Activated naive CD8-positive, alpha-beta T cell treated with anti-CD3 and anti-CD28 coated beads for 36 hours (primary cell): ENCODE data around the gene CPLX3. TPM values are rescaled to one million over a fixed set of nuclear protein-coding genes. Genes with fewer than 3 reads are reported as not detected.

ENCODE experiments used
- DNase-seq: peaks from one replicate; pipeline ENCODE4 v3.0.0; 2021
- H3K27ac Mint-ChIP-seq: one replicate; pipeline ENCODE4 v1.8.0; 2022; ENCODE audit warnings: mild to moderate bottlenecking, moderate library complexity, mixed read lengths
- H3K27me3 Mint-ChIP-seq: one replicate; pipeline ENCODE4 v1.8.0; 2022; ENCODE audit warnings: mild to moderate bottlenecking, mixed read lengths
- H3K36me3 Mint-ChIP-seq: one replicate; pipeline ENCODE4 v1.8.0; 2021; ENCODE audit warnings: mild to moderate bottlenecking, mixed read lengths
- H3K4me1 Mint-ChIP-seq: one replicate; pipeline ENCODE4 v1.8.0; 2021; ENCODE audit warnings: mixed read lengths
- H3K4me3 Mint-ChIP-seq: one replicate; pipeline ENCODE4 v1.8.0; 2022; ENCODE audit warnings: mild to moderate bottlenecking, moderate library complexity, mixed read lengths
- H3K9me3 Mint-ChIP-seq: one replicate; pipeline ENCODE4 v1.8.0; 2022; ENCODE audit warnings: mixed read lengths
- total RNA-seq, 2 experiments: library from RNA; stranded (reverse); gene quantifications; one replicate each; pipeline ENCODE4 v1.2.3, GENCODE V29; 2021

CPLX3 gene
- total RNA-seq, 2 experiments from 2014 or later = 0.19 TPM; not detected in 1

DNA sequence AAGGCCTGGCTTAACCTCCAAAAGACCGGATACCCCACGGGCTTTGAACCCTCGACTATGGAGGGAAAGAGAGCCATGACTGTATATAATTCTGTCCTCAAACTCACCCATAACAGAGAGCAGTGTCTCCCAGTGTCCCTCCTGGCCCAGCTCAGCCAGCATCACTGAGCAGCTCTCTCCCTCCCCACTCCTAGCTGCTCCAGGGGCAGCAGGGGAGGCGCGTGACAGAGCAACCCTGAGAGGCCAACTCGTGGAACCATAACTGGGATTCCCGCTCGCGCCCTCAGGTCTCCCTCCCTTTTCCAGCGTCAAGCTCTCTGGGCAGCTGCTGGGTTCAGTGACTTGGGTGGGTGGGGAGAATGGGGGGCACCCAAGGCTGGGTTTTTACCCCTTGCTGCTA is 561 bp upstream of the CPLX3 start:
- no peak for DNase-seq
- no peaks in the 10 kb centered on the region for H3K4me1 Mint-ChIP-seq
- no peaks in the 10 kb centered on the region for H3K9me3 Mint-ChIP-seq
- H3K27ac Mint-ChIP-seq = no peak overlapping the region
- no peak overlapping the region for H3K4me3 Mint-ChIP-seq
- no peaks in the 10 kb centered on the region for H3K36me3 Mint-ChIP-seq
- H3K27me3 Mint-ChIP-seq = peaks cover 36% of the 10 kb centered on the region

DNA sequence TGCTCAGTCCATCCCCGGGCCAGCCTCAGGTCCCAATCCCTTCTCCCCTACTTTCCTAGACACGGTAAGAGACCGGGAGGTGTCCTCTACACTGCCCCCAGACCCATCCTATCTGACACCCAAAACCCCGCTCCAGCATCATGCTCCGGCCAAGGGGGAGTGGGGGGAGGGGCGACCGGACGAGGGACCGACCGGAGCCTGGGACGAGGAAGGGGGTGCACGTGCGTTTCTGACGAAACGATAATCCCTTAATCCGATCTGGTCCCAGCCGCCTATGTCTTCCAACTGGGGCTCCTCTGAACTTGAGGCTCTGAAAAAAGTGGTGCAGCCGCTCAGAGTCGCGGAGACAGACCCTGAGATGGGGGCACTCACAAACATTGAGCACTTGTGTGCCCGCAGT is 494 bp downstream of the CPLX3 start:
- Mint-ChIP-seq H3K36me3 (no peaks in the 10 kb centered on the region), H3K27me3 (peaks cover 36% of the 10 kb centered on the region), H3K27ac (no peak overlapping the region), H3K4me3 (no peak overlapping the region), H3K9me3 (no peaks in the 10 kb centered on the region), H3K4me1 (no peaks in the 10 kb centered on the region)
- no peak for DNase-seq

DNA sequence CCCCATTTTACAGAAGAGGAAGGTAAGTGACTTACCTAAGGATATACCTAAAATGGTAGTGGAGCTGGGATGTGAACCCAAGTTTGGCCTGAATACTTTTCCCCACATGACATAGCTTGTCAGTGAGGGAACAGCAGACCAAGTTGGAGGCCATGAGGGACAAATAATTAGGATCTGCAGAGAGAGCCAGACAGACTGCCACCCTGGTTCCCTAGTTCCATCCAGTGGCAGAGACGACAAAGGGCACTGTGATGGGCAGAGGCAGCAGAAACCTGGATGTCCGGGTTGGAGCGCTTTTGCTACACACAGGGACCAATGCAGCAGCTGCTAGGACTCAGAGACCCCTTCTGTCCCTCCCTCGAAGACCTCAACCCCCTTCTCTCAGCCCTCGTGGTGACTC is 1.2 kb downstream of the CPLX3 start:
- H3K27ac Mint-ChIP-seq = no peak overlapping the region
- H3K9me3 Mint-ChIP-seq = no peaks in the 10 kb centered on the region
- H3K27me3 Mint-ChIP-seq = peaks cover 36% of the 10 kb centered on the region
- H3K36me3 Mint-ChIP-seq = no peaks in the 10 kb centered on the region
- no peak overlapping the region for H3K4me3 Mint-ChIP-seq
- H3K4me1 Mint-ChIP-seq = no peaks in the 10 kb centered on the region
- DNase-seq = no peak

DNA sequence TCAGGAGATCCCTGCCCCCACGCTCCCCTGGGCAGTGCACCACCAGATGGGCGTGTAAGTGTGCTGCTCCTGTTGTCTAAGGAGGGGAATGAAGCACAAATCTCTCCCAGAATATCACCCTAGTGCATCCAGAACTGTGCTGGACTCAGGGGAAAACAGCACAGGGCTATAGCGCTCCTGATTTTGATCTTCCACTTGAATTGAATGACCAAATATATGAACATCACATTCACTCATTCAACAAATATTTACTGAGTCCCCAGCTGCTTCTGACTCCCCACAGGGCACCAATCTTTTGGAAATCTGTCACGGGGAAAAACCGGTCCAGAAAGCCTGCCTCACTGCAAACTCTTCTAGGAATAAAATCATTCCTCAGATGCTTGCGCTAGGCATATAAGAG is 2.4 kb downstream of the CPLX3 start:
- H3K9me3 Mint-ChIP-seq = no peaks in the 10 kb centered on the region
- no peak overlapping the region for H3K27ac Mint-ChIP-seq
- no peaks in the 10 kb centered on the region for H3K36me3 Mint-ChIP-seq
- H3K27me3 Mint-ChIP-seq = peaks cover 36% of the 10 kb centered on the region
- no peak overlapping the region for H3K4me3 Mint-ChIP-seq
- no peak for DNase-seq
- no peaks in the 10 kb centered on the region for H3K4me1 Mint-ChIP-seq

DNA sequence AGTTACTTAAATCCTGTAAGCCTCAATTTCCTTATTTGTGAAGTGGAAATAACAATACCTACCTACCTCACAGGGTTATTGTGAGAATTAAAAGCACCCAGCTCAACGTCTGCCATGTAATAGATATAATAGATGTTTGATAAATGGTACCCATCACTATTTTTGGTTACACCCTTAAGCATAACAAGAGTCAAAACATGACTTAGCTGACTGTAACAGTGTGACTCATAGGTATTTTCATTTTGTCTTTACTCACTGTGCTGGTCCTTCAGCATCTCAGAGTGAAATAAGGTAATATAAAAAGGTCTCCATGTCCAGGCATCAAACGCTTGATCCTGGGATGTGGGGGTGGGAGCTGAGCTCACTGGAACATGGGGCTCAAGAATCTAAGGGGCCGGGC is 3.1 kb downstream of the CPLX3 start:
- Mint-ChIP-seq H3K9me3 (no peaks in the 10 kb centered on the region), H3K4me1 (no peaks in the 10 kb centered on the region), H3K4me3 (no peak overlapping the region), H3K27me3 (peaks cover 36% of the 10 kb centered on the region), H3K27ac (no peak overlapping the region), H3K36me3 (no peaks in the 10 kb centered on the region)
- DNase-seq = no peak

DNA sequence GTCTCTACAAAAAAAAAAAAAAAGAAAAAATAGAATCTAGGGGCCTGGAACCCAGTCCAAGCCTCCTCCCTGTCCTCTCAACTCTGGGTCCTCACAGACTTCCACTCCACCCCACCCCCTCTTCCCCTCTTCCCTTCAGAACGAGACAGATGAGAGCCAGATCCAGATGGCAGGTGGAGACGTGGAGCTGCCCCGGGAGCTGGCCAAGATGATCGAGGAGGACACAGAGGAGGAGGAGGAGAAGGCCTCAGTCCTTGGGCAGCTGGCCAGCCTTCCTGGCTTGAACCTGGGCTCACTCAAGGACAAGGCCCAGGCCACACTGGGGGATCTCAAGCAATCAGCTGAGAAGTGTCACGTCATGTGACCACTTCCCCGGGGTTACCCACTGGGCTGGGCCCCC is 3.6 kb downstream of the CPLX3 start:
- H3K4me1 Mint-ChIP-seq = peaks cover under 1% of the 10 kb centered on the region
- H3K4me3 Mint-ChIP-seq = no peak overlapping the region
- no peak overlapping the region for H3K27ac Mint-ChIP-seq
- no peaks in the 10 kb centered on the region for H3K9me3 Mint-ChIP-seq
- H3K36me3 Mint-ChIP-seq = no peaks in the 10 kb centered on the region
- DNase-seq = no peak
- peaks cover 36% of the 10 kb centered on the region for H3K27me3 Mint-ChIP-seq

DNA sequence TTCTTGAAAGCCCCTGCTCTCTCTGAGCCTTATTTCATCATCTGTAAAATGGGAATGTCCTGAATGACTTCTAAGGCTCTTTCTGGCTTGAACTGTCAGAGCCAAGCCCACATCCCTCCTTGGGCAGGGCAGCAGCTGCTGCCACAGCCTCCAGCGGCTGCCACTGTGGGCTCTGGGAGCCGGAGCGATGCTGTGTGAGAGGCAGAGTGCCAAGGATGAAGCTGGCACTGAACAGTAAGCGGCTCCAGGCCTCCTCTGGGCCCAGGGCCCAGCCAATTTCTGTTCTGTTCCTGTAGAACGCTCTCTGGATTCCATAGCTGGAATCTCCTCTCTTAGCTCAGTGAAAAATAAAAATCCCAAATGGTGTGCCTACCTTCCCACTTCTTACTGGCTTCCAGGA is 4.4 kb downstream of the CPLX3 start:
- no peak for DNase-seq

DNA sequence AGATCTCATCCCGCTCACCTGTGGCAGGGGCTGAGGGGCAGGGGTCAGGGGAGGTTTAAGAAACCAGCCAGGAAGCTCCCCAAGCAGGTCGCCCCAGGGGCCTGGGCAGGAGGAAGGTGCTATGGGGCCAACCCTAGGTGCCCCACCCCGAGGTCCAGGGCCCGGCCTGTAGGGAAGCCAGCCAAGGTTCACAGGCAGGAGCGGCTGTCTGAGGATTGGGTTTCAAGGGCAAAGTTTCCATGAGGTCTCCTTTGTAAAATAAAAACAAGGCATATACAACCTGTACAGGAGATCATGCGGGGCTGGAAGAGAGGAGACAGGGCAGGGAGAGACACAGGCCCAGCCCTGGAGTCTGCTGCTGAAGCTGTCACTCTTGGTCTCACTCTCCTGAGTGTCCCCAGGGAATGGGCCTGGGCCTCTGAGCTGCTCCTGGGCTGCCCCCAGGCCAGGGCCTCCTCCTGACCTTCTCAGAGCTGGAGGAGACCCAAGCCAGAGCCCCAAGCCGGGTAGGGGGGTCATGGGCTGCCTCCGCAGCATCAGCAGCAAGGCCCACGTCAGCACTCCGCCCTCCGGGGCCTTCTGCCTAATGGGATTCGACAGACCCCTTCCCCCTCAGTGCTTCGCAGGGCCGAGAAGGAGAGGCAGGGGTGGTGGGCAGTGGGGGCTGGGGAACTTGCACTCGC is 5.5 kb downstream of the CPLX3 start:
- DNase-seq = no peak
- H3K9me3 Mint-ChIP-seq = no peaks in the 10 kb centered on the region
- H3K27me3 Mint-ChIP-seq = peaks cover 23% of the 10 kb centered on the region
- H3K4me1 Mint-ChIP-seq = peaks cover 2% of the 10 kb centered on the region
- no peak overlapping the region for H3K4me3 Mint-ChIP-seq
- no peak overlapping the region for H3K27ac Mint-ChIP-seq
- H3K36me3 Mint-ChIP-seq = no peaks in the 10 kb centered on the region

More for the DNA sequence above, 4.4 kb downstream of the CPLX3 start:
- H3K36me3 Mint-ChIP-seq = no peaks in the 10 kb centered on the region
- no peak overlapping the region for H3K4me3 Mint-ChIP-seq
- peaks cover 32% of the 10 kb centered on the region for H3K27me3 Mint-ChIP-seq
- no peaks in the 10 kb centered on the region for H3K9me3 Mint-ChIP-seq
- no peak overlapping the region for H3K27ac Mint-ChIP-seq
- H3K4me1 Mint-ChIP-seq = peaks cover 2% of the 10 kb centered on the region

DNA sequence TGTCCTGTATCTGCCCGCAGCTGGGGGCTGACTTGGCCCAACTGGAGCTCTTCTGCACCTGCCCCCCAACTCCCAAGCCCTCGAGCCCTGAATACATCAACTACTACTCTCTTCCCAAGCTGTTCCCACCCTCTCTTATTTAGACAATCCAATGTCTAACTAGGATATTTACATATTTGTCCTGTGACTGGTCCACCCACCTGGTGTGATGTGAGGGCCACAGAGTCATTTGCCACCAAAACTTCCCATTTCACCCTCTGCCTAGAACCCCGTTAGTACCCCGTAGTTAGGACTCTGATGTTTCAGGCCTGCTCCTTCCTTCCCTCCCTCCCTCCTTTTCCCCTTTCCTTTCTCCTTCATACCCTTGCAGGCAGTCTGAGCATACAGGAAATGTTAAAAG is 6.4 kb downstream of the CPLX3 start:
- H3K27me3 Mint-ChIP-seq = peaks cover 14% of the 10 kb centered on the region
- no peak overlapping the region for H3K27ac Mint-ChIP-seq
- no peaks in the 10 kb centered on the region for H3K36me3 Mint-ChIP-seq
- H3K4me1 Mint-ChIP-seq = peaks cover 2% of the 10 kb centered on the region
- DNase-seq = no peak
- no peaks in the 10 kb centered on the region for H3K9me3 Mint-ChIP-seq
- no peak overlapping the region for H3K4me3 Mint-ChIP-seq

DNA sequence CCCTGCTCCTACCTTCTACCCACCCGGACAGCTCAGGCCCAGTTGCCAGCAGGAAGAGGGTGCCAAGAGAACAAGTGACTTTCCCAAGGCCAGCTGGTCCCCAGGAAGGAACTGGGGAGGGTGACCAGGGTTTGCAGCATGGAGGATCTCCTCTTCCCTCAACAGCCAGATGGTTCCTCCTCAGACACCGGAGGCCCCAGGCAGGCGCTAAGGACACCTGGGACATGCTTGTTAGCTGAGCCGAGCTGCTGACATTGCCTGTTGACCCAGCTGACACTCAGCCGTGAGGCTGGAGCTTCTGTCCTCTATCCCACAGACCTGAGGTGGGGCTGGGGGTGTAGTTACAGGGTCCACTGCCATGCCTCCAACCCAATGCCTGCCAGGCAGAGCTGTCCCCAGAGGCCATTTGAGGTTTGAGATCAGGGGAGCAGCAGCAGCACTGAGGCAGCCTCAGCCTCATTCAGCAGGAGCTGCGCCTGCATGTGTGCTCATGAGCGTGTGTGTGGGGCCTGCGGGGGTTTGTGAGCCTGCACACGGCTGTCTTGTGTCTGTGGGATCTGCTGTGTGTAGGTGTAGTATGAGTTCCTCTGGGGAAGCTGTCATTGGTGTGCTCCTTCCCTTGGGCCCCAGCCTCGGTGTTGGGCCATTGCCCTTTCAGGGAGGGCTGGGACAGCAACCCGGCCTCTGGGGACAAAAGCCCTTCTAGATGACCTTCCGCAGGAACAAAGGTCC is 7.1 kb downstream of the CPLX3 start:
- H3K9me3 Mint-ChIP-seq = no peaks in the 10 kb centered on the region
- H3K4me3 Mint-ChIP-seq = no peak overlapping the region
- H3K27ac Mint-ChIP-seq = no peak overlapping the region
- H3K36me3 Mint-ChIP-seq = no peaks in the 10 kb centered on the region
- peaks cover 2% of the 10 kb centered on the region for H3K4me1 Mint-ChIP-seq
- no peak for DNase-seq
- H3K27me3 Mint-ChIP-seq = peaks cover 7% of the 10 kb centered on the region

DNA sequence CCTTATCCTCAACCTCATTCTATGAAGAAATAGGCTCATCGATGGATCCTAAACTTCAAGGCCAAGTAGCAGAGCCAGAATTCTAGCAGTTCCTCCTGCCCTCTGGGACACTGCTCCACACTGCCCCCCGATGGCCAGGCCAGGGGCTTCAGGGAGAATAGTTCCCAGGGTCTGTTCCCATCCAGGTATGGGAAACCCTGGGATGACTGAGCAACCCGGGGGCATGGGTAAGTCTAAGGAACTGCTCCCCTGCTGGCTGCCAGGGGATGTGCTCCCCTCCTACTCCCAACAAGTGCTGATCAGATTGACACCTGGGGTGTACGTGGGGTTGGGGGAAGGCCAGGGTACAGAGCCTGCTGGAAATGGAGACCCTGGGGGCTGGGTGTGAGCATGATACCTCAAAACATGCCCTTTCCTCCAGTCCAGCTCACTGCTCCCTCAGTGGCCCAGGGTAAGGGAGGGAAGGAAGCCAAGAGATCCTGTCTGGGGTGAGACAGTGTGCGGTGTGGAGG is 8.9 kb downstream of the CPLX3 start:
- no peak overlapping the region for H3K27ac Mint-ChIP-seq
- peaks cover 3% of the 10 kb centered on the region for H3K4me1 Mint-ChIP-seq
- H3K9me3 Mint-ChIP-seq = no peaks in the 10 kb centered on the region
- H3K4me3 Mint-ChIP-seq = no peak overlapping the region
- DNase-seq = peak; percentile 40
- H3K27me3 Mint-ChIP-seq = no peaks in the 10 kb centered on the region
- H3K36me3 Mint-ChIP-seq = peaks cover 3% of the 10 kb centered on the region

DNA sequence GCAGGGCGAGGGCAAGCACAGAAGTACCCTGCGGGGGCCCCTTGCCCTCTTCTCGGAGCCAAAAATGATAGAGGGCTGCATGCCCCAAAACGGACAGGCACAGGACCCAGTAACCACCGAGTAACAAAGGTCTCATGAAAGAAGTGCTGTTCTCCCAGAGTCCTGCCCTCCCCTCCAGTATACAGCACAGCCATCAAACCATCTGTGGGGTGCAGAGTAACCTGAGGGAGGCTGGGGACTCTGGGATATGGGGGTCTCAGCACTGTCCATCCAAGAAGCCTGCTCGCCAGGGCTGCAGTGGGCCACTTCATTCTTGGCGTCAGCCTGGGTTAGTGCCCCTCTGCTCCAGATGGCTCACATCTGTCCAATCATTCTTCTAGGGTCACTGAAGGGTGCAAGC is 10.4 kb downstream of the CPLX3 start:
- Mint-ChIP-seq H3K36me3 (peaks cover 3% of the 10 kb centered on the region), H3K4me1 (peaks cover 14% of the 10 kb centered on the region), H3K27ac (no peak overlapping the region), H3K9me3 (no peaks in the 10 kb centered on the region), H3K27me3 (no peaks in the 10 kb centered on the region), H3K4me3 (no peak overlapping the region)
- no peak for DNase-seq

DNA sequence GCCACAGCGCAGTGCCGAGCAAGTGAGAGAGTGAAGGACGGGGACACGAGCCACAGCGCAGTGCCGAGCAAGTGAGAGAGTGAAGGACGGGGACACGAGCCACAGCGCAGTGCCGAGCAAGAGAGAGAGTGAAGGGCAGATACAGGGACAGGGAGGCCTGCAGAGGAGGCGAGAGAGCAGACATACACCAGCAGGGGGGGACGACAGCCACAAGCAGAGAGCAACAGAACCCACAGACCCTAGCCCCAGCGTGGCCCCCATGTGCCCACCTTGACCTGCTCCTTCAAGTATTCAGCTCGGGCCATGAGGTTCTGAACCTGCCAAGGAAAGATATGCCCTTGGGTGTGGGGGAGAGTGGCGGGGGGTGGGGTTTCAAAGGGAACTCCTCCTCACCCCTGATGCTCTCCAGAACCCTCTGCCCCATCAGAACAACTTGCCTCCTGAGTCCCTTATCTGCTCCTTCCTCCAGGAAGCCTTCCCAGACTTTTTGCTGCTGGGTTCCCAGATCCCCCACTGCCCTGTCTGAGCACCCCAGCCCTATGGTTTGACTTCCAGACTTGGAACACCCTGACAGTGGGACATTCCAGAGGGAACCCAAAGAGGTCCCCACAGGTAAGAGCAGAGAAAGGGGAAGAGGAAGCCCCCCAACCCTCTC is 11.2 kb downstream of the CPLX3 start:
- Mint-ChIP-seq H3K4me1 (peaks cover 21% of the 10 kb centered on the region), H3K9me3 (no peaks in the 10 kb centered on the region), H3K27ac (no peak overlapping the region), H3K36me3 (peaks cover 3% of the 10 kb centered on the region), H3K4me3 (no peak overlapping the region), H3K27me3 (no peaks in the 10 kb centered on the region)
- DNase-seq = no peak

DNA sequence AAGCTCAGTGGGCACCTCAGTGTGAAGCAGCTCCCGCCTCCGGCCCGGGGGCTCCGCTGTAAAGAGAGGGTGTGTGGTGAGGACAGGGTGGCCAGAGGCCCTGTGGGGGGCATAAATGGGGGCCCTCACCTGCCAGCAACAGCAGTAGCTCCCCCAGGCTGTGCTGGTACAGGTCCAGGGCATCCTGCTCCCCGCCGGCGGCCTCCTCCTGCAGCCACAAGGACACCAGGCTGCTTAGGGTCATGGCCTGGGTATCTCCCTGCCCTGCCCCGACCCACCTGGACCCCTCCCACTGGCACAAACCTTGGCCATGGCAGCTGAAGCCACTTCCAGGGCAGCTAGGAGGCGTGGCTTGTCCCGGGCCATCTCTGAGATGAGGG is 11.7 kb downstream of the CPLX3 start:
- Mint-ChIP-seq H3K4me1 (peaks cover 21% of the 10 kb centered on the region), H3K27ac (no peak overlapping the region), H3K4me3 (no peak overlapping the region), H3K9me3 (no peaks in the 10 kb centered on the region), H3K36me3 (peaks cover 3% of the 10 kb centered on the region), H3K27me3 (no peaks in the 10 kb centered on the region)
- DNase-seq = no peak

DNA sequence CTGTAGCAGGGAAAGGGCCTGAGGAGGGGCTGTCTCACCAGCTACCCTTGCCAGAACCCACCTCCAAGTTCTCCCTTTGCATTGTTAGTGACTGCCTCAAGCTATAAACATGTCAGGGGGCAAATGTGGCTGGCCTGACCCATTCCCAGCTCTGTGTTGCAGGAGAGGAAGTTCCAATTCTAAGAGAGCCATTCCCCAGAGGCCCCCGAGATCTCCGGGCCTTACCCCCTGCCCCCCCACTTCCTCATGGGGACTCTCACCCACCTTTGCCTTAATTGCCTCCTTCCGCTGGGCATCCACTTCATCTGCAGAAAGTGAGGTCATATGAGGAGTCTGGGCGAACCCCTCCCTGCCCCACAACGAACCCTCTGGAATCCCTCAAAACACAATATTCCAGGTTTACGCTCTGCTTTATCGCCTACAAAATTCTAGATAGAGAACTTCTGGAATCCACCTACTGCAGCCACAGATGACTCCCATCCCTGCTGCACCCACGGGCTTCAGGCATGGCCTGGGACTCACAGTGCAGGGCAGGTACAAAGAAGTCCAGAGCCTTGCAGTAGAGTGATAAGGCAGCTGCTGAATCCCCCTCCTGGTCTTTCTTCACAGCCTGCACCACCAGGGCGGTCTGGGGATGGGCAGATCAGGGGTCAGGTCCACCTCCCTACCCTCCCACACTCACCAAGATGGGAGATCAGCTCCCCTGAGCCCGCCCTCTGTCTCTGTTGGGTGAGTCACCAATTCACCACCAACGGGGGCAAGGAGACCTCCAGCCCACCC is 12.5 kb downstream of the CPLX3 start:
- no peak for DNase-seq
- H3K4me3 Mint-ChIP-seq = no peak overlapping the region
- H3K27me3 Mint-ChIP-seq = no peaks in the 10 kb centered on the region
- peaks cover 25% of the 10 kb centered on the region for H3K4me1 Mint-ChIP-seq
- H3K36me3 Mint-ChIP-seq = peaks cover 5% of the 10 kb centered on the region
- H3K9me3 Mint-ChIP-seq = no peaks in the 10 kb centered on the region
- H3K27ac Mint-ChIP-seq = no peak overlapping the region
